HepG2 (cell line): ENCODE results near the gene SLC26A2. TPM values are rescaled to one million over a fixed set of nuclear protein-coding genes. Genes with fewer than 3 reads are reported as not detected.
A peak's percentile ranks its signal among the peaks of the same experiment; 100 is the strongest.

Source experiments
- BRD4 ChIP-seq: sonication (generic); formaldehyde crosslinking; IDR thresholded peaks from 2 replicates; pipeline ENCODE4 v1.4.0; 2020; ENCODE audit warnings: missing genetic modification reagents
- HDAC2 ChIP-seq: sonication (generic); formaldehyde crosslinking; IDR thresholded peaks from 2 replicates; pipeline ENCODE4 v1.4.0; 2020; ENCODE audit warnings: missing genetic modification reagents
- HHEX ChIP-seq: IDR thresholded peaks from 2 replicates; pipeline ENCODE4 v1.6.1; 2016; ENCODE audit warnings: control low read depth
- HMGA1 ChIP-seq: sonication (generic); formaldehyde crosslinking; conservative IDR thresholded peaks from 2 replicates; pipeline ENCODE4 v1.4.0; 2020; ENCODE audit warnings: missing genetic modification reagents
- KDM2A ChIP-seq: sonication (generic); formaldehyde crosslinking; IDR thresholded peaks from 2 replicates; pipeline ENCODE4 v1.4.0; 2020; ENCODE audit warnings: low read depth, missing genetic modification reagents, borderline replicate concordance
- KLF16 ChIP-seq, 2 experiments: sonication (generic) in 1 of 2; formaldehyde crosslinking in 1 of 2; IDR thresholded peaks; 2 replicates each; pipeline versions ENCODE4 v1.6.1 to v1.8.0; 2016 to 2023; ENCODE audit warnings: missing genetic modification reagents in 2 of 2, missing compliant biosample characterization in 1 of 2
- MAFK ChIP-seq, 2 experiments: IDR thresholded peaks in 1 of 2; conservative IDR thresholded peaks in 1 of 2; 2 replicates each; pipeline ENCODE4 v1.6.1; 2011; ENCODE audit warnings: improper control_type of control experiment in 2 of 2, low read length in 2 of 2
- POLR2AphosphoS5 ChIP-seq: IDR thresholded peaks from 2 replicates; pipeline ENCODE4 v1.6.1; 2012; ENCODE audit warnings: low read depth, low read length
- SIN3A ChIP-seq: IDR thresholded peaks from 2 replicates; pipeline ENCODE4 v1.6.1; 2011; ENCODE audit warnings: low read depth, mild to moderate bottlenecking, control low read depth, low read length, borderline replicate concordance
- SMC3 ChIP-seq: IDR thresholded peaks from 2 replicates; pipeline ENCODE4 v1.6.1; 2011; ENCODE audit warnings: low read length, improper control_type of control experiment
- SOX6 ChIP-seq, 2 experiments: fragments of 450-650 bp in 1 of 2; sonication (generic) in 1 of 2; formaldehyde crosslinking in 1 of 2; IDR thresholded peaks; 2 replicates each; pipeline versions ENCODE4 v1.4.0 to v1.6.1; 2017 to 2020; ENCODE audit warnings: antibody characterized with exemption in 1 of 2, mild to moderate bottlenecking in 1 of 2, missing genetic modification reagents in 1 of 2
- STAG1 ChIP-seq: sonication (generic); formaldehyde crosslinking; IDR thresholded peaks from 2 replicates; pipeline ENCODE4 v1.4.0; 2020; ENCODE audit warnings: missing genetic modification reagents
- ZBTB7B ChIP-seq: sonication (generic); formaldehyde crosslinking; IDR thresholded peaks from 2 replicates; pipeline ENCODE4 v1.4.0; 2020; ENCODE audit warnings: missing genetic modification reagents
- ZNF766 ChIP-seq: sonication (generic); formaldehyde crosslinking; IDR thresholded peaks from 2 replicates; pipeline ENCODE4 v1.5.0; 2020; ENCODE audit warnings: missing genetic modification reagents, borderline replicate concordance
- polyA plus RNA-seq, 8 experiments: library from polyadenylated mRNA; depleted of rRNA in 3 of 8; stranded (reverse) in 7 of 8; unstranded in 1 of 8; fragments of >200 nt; fragmentation: Illumina TruSeq in 4 of 8; extraction: Trizol in 4 of 8; gene quantifications; 2 replicates each; pipeline versions ENCODE4 v1.2.1 to v1.2.3, GENCODE V29; 2011 to 2016; ENCODE audit warnings: low read depth in 4 of 8, missing spikeins in 1 of 8, mixed read lengths in 1 of 8; ENCODE audit not compliant: insufficient read depth in 1 of 8
- total RNA-seq, 5 experiments: library from RNA; depleted of rRNA; stranded (reverse); fragments of >200 nt; fragmentation: Illumina TruSeq; extraction: Trizol; gene quantifications; 2 replicates each; pipeline ENCODE4 v1.2.3, GENCODE V29; 2016; ENCODE audit warnings: low read depth in 1 of 5
- TF ChIP-seq, protein P1 (sequence below): sonication (generic); formaldehyde crosslinking; IDR thresholded peaks from 2 replicates; pipeline ENCODE4 v1.4.0; 2020; ENCODE audit warnings: missing genetic modification reagents
- TF ChIP-seq, protein P2 (sequence below): sonication (generic); formaldehyde crosslinking; IDR thresholded peaks from 2 replicates; pipeline ENCODE4 v1.5.1; 2020; ENCODE audit warnings: missing genetic modification reagents, mild to moderate bottlenecking, borderline replicate concordance
- TF ChIP-seq, protein P3 (sequence below): sonication (generic); formaldehyde crosslinking; IDR thresholded peaks from 2 replicates; pipeline ENCODE4 v1.5.1; 2020; ENCODE audit warnings: mild to moderate bottlenecking, missing genetic modification reagents, moderate library complexity

Gene SLC26A2
- total and polyA plus RNA-seq, 2 of the 13 experiments (the other 11 are each of a cell fraction or from before 2014, with no cell fraction given) = 2.2 to 7.9 TPM

DNA sequence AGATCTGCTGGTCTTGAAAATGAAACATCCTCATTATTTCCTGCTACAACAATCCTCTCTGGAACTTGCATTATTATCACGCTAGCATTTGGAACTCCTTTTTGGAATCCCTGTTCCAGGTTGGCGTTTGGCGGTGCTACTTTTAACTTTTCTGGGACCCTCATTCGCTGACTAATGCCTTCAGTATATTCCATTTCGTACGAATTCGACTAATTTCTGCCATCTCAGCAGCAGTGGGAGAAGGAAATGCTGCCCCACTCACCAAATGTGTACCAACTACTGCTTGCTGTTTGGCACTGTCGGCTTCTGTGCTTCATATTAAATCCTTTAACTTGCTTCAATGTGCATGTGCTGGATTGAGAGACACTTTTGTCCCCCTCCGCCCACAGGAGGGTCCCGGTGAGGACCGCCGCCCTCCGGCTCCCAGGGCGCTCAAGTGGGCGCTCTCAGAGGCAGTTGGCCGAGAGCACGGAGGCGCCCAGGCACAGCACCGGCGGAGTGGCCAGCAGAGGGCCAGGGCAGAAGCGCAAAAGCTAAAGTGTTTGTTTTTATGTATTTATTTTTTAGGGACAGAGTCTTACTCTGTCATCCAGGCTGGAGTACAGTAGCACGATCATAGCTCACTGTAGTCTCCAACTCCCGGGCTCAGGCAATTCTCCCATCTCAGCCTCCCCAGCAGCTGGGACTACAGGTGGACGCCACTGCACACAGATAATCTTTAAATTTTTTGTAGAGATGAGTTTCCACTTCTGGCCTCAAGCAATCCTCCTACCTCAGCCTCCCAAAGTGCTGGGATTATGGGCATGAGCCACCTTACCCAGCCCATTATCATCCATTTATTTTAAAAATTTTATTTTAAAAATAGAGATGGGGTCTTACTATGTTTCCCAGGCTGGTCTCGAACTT is 27.9 kb upstream of the SLC26A2 start (continued):
- TF ChIP-seq, protein P1, sequence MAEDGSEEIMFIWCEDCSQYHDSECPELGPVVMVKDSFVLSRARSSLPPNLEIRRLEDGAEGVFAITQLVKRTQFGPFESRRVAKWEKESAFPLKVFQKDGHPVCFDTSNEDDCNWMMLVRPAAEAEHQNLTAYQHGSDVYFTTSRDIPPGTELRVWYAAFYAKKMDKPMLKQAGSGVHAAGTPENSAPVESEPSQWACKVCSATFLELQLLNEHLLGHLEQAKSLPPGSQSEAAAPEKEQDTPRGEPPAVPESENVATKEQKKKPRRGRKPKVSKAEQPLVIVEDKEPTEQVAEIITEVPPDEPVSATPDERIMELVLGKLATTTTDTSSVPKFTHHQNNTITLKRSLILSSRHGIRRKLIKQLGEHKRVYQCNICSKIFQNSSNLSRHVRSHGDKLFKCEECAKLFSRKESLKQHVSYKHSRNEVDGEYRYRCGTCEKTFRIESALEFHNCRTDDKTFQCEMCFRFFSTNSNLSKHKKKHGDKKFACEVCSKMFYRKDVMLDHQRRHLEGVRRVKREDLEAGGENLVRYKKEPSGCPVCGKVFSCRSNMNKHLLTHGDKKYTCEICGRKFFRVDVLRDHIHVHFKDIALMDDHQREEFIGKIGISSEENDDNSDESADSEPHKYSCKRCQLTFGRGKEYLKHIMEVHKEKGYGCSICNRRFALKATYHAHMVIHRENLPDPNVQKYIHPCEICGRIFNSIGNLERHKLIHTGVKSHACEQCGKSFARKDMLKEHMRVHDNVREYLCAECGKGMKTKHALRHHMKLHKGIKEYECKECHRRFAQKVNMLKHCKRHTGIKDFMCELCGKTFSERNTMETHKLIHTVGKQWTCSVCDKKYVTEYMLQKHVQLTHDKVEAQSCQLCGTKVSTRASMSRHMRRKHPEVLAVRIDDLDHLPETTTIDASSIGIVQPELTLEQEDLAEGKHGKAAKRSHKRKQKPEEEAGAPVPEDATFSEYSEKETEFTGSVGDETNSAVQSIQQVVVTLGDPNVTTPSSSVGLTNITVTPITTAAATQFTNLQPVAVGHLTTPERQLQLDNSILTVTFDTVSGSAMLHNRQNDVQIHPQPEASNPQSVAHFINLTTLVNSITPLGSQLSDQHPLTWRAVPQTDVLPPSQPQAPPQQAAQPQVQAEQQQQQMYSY (CRISPR knock-in tag) = no peak
- TF ChIP-seq HMGA1 (CRISPR knock-in tag) = no peak
- TF ChIP-seq SMC3 = peak; percentile 41
- TF ChIP-seq MAFK (conservative IDR thresholded peaks at IDR 0.05 in 1 of 2, IDR thresholded peaks at IDR 0.05 in 1 of 2; ENCODE audit: low read length in 2 of 2) = peak; percentile 41 to 43; a peak in 3 of 4 replicates
- TF ChIP-seq BRD4 (CRISPR knock-in tag) = no peak
- 0 out of 2 replicates have a peak, but pooled peaks have one; percentile 17 for TF ChIP-seq HDAC2 (CRISPR knock-in tag)
- TF ChIP-seq ZNF766 (CRISPR knock-in tag) = no peak
- TF ChIP-seq KDM2A (CRISPR knock-in tag) = peak; percentile 63; the same call in 1 of the 2 replicates
- peak; percentile 53 for TF ChIP-seq STAG1 (CRISPR knock-in tag)
- TF ChIP-seq, protein P2, sequence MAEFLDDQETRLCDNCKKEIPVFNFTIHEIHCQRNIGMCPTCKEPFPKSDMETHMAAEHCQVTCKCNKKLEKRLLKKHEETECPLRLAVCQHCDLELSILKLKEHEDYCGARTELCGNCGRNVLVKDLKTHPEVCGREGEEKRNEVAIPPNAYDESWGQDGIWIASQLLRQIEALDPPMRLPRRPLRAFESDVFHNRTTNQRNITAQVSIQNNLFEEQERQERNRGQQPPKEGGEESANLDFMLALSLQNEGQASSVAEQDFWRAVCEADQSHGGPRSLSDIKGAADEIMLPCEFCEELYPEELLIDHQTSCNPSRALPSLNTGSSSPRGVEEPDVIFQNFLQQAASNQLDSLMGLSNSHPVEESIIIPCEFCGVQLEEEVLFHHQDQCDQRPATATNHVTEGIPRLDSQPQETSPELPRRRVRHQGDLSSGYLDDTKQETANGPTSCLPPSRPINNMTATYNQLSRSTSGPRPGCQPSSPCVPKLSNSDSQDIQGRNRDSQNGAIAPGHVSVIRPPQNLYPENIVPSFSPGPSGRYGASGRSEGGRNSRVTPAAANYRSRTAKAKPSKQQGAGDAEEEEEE (CRISPR knock-in tag) = no peak
- TF ChIP-seq, protein P3, sequence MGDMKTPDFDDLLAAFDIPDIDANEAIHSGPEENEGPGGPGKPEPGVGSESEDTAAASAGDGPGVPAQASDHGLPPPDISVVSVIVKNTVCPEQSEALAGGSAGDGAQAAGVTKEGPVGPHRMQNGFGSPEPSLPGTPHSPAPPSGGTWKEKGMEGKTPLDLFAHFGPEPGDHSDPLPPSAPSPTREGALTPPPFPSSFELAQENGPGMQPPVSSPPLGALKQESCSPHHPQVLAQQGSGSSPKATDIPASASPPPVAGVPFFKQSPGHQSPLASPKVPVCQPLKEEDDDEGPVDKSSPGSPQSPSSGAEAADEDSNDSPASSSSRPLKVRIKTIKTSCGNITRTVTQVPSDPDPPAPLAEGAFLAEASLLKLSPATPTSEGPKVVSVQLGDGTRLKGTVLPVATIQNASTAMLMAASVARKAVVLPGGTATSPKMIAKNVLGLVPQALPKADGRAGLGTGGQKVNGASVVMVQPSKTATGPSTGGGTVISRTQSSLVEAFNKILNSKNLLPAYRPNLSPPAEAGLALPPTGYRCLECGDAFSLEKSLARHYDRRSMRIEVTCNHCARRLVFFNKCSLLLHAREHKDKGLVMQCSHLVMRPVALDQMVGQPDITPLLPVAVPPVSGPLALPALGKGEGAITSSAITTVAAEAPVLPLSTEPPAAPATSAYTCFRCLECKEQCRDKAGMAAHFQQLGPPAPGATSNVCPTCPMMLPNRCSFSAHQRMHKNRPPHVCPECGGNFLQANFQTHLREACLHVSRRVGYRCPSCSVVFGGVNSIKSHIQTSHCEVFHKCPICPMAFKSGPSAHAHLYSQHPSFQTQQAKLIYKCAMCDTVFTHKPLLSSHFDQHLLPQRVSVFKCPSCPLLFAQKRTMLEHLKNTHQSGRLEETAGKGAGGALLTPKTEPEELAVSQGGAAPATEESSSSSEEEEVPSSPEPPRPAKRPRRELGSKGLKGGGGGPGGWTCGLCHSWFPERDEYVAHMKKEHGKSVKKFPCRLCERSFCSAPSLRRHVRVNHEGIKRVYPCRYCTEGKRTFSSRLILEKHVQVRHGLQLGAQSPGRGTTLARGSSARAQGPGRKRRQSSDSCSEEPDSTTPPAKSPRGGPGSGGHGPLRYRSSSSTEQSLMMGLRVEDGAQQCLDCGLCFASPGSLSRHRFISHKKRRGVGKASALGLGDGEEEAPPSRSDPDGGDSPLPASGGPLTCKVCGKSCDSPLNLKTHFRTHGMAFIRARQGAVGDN (CRISPR knock-in tag) = peak; percentile 41; the same call in 1 of the 2 replicates
- TF ChIP-seq KLF16 (CRISPR knock-in tag; IDR thresholded peaks at IDR 0.05) = 0 out of 4 replicates have a peak, but pooled peaks of 1 of the 2 experiments have one; percentile 31
- TF ChIP-seq SIN3A = no peak
- TF ChIP-seq SOX6 (IDR thresholded peaks at IDR 0.05) = no peak
- TF ChIP-seq SOX6 (CRISPR knock-in tag; IDR thresholded peaks at IDR 0.05) = peak; percentile 13; the same call in 1 of the 2 replicates
- TF ChIP-seq HHEX (CRISPR knock-in tag) = no peak
- TF ChIP-seq POLR2AphosphoS5 = no peak
- TF ChIP-seq ZBTB7B (CRISPR knock-in tag) = peak; percentile 42; the same call in 1 of the 2 replicates
